ENCODE measurements around the gene OR8J3. TPM values are rescaled to one million over a fixed set of nuclear protein-coding genes. Genes with fewer than 3 reads are reported as not detected.

Gene OR8J3

GRCh38 chr11:56093008-56093407, 47.0 kb downstream of the OR8J3 start, which contains the start of gene OR8I2:
Gene OR8I2 (plus strand): TSS chr11:56093308. CDS start chr11:56093308, 0 bp downstream.
- WGBS, 2 donors (ENCODE audit: extremely low coverage in 2 of 2, insufficient read length in 2 of 2, insufficient replicate concordance in 1 of 2): no CpG with 5 or more reads among the region's 3 CpGs
- Histone ChIP-seq H3K9me3 (replicated peaks in 1 of 2; ENCODE audit: control insufficient read depth in 2 of 2, insufficient read depth in 1 of 2, low read depth in 1 of 2, low read length in 2 of 2) (no peaks in the 10 kb centered on the region), H3K27ac (replicated peaks; ENCODE audit: low read length) (no peak within 1 kb of the TSS), H3K79me1 (ENCODE audit: low read depth, low read length) (no peaks in the 10 kb centered on the region), H3K4ac (ENCODE audit: low read length) (no peak within 1 kb of the TSS), H3K14ac (ENCODE audit: low read length) (no peak within 1 kb of the TSS), H2AK5ac (ENCODE audit: low read depth, low read length) (no peak within 1 kb of the TSS), H3K4me2 (ENCODE audit: insufficient read depth, low read length, poor library complexity, severe bottlenecking) (no peak within 1 kb of the TSS), H3K4me1 (ENCODE audit: control insufficient read depth in 2 of 2, insufficient read depth in 1 of 2, low read depth in 1 of 2, low read length in 2 of 2) (no peaks in the 10 kb centered on the region), H4K8ac (ENCODE audit: low read depth, low read length) (no peak within 1 kb of the TSS), H3K9ac (ENCODE audit: low read depth, low read length, poor library complexity) (no peak within 1 kb of the TSS), H3K18ac (ENCODE audit: low read length) (no peak within 1 kb of the TSS), H2BK12ac (ENCODE audit: low read length) (no peak within 1 kb of the TSS), H2BK15ac (ENCODE audit: low read length) (no peak within 1 kb of the TSS), H2AFZ (ENCODE audit: low read length) (no peak within 1 kb of the TSS), H2BK120ac (ENCODE audit: low read depth, low read length) (no peak within 1 kb of the TSS), H3K36me3 (replicated peaks in 1 of 2; ENCODE audit: control insufficient read depth in 2 of 2, insufficient read depth in 2 of 2, low read length in 2 of 2) (no peaks in the 10 kb centered on the region), H2BK5ac (ENCODE audit: low read length) (no peak within 1 kb of the TSS), H3K27me3 (ENCODE audit: control insufficient read depth in 3 of 3, insufficient read depth in 3 of 3, low read depth in 1 of 3, low read length in 3 of 3) (no peaks in the 10 kb centered on the region), H4K91ac (ENCODE audit: low read depth, low read length, poor library complexity) (no peak within 1 kb of the TSS), H3K4me3 (ENCODE audit: low read length in 2 of 2) (no peak within 1 kb of the TSS), H3K23ac (ENCODE audit: low read depth, low read length, poor library complexity) (no peak within 1 kb of the TSS)
- no peak for DNase-seq (ENCODE audit: low spot score)

DNA sequence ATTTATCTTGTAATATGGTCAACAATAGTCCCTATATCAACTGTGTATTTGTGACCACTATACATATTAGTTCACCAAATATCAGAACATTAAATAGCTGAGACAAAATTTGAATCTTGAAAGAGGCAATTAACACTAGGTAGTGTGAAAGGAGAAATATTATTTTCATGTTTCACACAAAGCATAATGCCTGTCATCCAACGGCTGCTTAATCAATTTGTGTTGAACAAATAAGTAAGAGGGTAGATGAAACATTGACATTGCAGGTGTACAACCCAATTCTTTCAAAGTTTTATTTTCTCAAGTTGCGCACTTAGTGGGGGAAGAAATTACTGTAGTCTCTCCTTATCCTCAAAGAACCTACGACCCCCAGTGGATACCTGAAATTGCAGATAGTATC, 50.3 kb downstream of the OR8J3 start:
- Histone ChIP-seq H3K14ac (ENCODE audit: low read length) (no peak overlapping the region), H4K91ac (ENCODE audit: low read depth, low read length, poor library complexity) (no peak overlapping the region), H3K4me2 (ENCODE audit: insufficient read depth, low read length, poor library complexity, severe bottlenecking) (no peak overlapping the region), H3K18ac (ENCODE audit: low read length) (no peak overlapping the region), H3K23ac (ENCODE audit: low read depth, low read length, poor library complexity) (no peak overlapping the region), H2BK15ac (ENCODE audit: low read length) (no peak overlapping the region), H2BK12ac (ENCODE audit: low read length) (no peak overlapping the region), H3K27ac (replicated peaks; ENCODE audit: low read length) (no peak overlapping the region), H3K4ac (ENCODE audit: low read length) (no peak overlapping the region), H3K4me1 (ENCODE audit: control insufficient read depth in 2 of 2, insufficient read depth in 1 of 2, low read depth in 1 of 2, low read length in 2 of 2) (no peaks in the 10 kb centered on the region), H4K8ac (ENCODE audit: low read depth, low read length) (no peak overlapping the region), H3K4me3 (ENCODE audit: low read length in 2 of 2) (no peak overlapping the region), H2BK120ac (ENCODE audit: low read depth, low read length) (no peak overlapping the region), H2AK5ac (ENCODE audit: low read depth, low read length) (no peak overlapping the region), H3K9ac (ENCODE audit: low read depth, low read length, poor library complexity) (no peak overlapping the region), H2BK5ac (ENCODE audit: low read length) (no peak overlapping the region), H3K79me1 (ENCODE audit: low read depth, low read length) (no peaks in the 10 kb centered on the region), H3K9me3 (replicated peaks in 1 of 2; ENCODE audit: control insufficient read depth in 2 of 2, insufficient read depth in 1 of 2, low read depth in 1 of 2, low read length in 2 of 2) (no peaks in the 10 kb centered on the region), H2AFZ (ENCODE audit: low read length) (no peak overlapping the region), H3K36me3 (replicated peaks in 1 of 2; ENCODE audit: control insufficient read depth in 2 of 2, insufficient read depth in 2 of 2, low read length in 2 of 2) (no peaks in the 10 kb centered on the region), H3K27me3 (ENCODE audit: control insufficient read depth in 3 of 3, insufficient read depth in 3 of 3, low read depth in 1 of 3, low read length in 3 of 3) (no peaks in the 10 kb centered on the region)
- no peak for DNase-seq (ENCODE audit: low spot score)
- WGBS, 2 donors (ENCODE audit: extremely low coverage in 2 of 2, insufficient read length in 2 of 2, insufficient replicate concordance in 1 of 2): no CpG with 5 or more reads among the region's 3 CpGs

Small RNA genes lying within 50 kb of the gene (small RNA-seq; reads per million reads assigned to genes)
- not detected for gene OR8I4P (ENCODE audit: insufficient read depth)

Data from neuronal stem cell (in vitro differentiated cells).